Body of pancreas (tissue), 4 donors: ENCODE measurements around the gene UQCRC2. TPM values are rescaled to one million over a fixed set of nuclear protein-coding genes. Genes with fewer than 3 reads are reported as not detected.

Experiments
- ATAC-seq: fragments of 150-250 bp; one replicate; pipeline ENCODE4 v1.9.1; 2016
- DNase-seq, 4 donors: peaks; one replicate each; pipeline ENCODE4 v3.0.0-alpha.2; 2019
- H3K27ac ChIP-seq, 4 donors: fragments of 200-600 bp; sonication (generic); 1 replicate in 3 of 4; 2 replicates in 1 of 4; pipeline versions ENCODE4 v1.5.1 to v1.6.1; 2016 to 2019; ENCODE audit warnings: mild to moderate bottlenecking in 1 of 4, mixed read lengths in 1 of 4, moderate library complexity in 1 of 4
- H3K27me3 ChIP-seq, 2 donors: fragments of 200-600 bp; sonication (generic); one replicate each; pipeline ENCODE4 v1.6.0; 2016; ENCODE audit warnings: mild to moderate bottlenecking in 1 of 2
- H3K36me3 ChIP-seq, 2 donors: fragments of 200-600 bp; sonication (generic); replicated peaks in 1 of 2; 2 replicates each; pipeline ENCODE4 v1.5.1; 2016; ENCODE audit warnings: low read depth in 2 of 2; ENCODE audit not compliant: insufficient read depth in 1 of 2
- H3K4me1 ChIP-seq: fragments of 200-600 bp; sonication (generic); one replicate; pipeline ENCODE4 v1.6.0; 2016
- H3K4me3 ChIP-seq, 2 donors: fragments of 200-600 bp; sonication (generic); 1 replicate in 1 of 2; 2 replicates in 1 of 2; pipeline ENCODE4 v1.5.1; 2016 to 2019
- H3K9me3 ChIP-seq, 3 donors: fragments of 200-600 bp; sonication (generic); 1 replicate in 2 of 3; 2 replicates in 1 of 3; pipeline ENCODE4 v1.5.1; 2016
- POLR2A ChIP-seq, 3 donors: fragments of 450-650 bp; IDR thresholded peaks; one replicate each; pipeline ENCODE4 v1.6.1; 2016; ENCODE audit warnings: antibody characterized with exemption in 3 of 3, mild to moderate bottlenecking in 2 of 3
- WGBS, 2 donors: methylation state at CpG; one replicate each; pipeline ENCODE4 v1.1.5; 2017; 5-methylcytosine and 5-hydroxymethylcytosine counted together
- intact Hi-C: fragments of 100-400 bp; cut with DNase I; formaldehyde crosslinking; loops from one replicate; pipeline ENCODE4 v1.15.1; 2023
- total RNA-seq, 2 donors: library from RNA; depleted of rRNA; stranded (reverse); fragments of >200 nt; gene quantifications; one replicate each; pipeline ENCODE4 v1.1.0, GENCODE V29; 2016
- TF ChIP-seq, protein P1 (sequence below), 7 experiments: fragments of 450-650 bp in 4 of 7; fragments of 200-600 bp in 3 of 7; sonication (generic) in 3 of 7; IDR thresholded peaks; one replicate each; pipeline ENCODE4 v1.5.1; 2016 to 2019; ENCODE audit warnings: antibody characterized with exemption in 7 of 7

Gene UQCRC2
- total RNA-seq, 2 donors from 2014 or later, result 63.3 to 128 TPM

DNA sequence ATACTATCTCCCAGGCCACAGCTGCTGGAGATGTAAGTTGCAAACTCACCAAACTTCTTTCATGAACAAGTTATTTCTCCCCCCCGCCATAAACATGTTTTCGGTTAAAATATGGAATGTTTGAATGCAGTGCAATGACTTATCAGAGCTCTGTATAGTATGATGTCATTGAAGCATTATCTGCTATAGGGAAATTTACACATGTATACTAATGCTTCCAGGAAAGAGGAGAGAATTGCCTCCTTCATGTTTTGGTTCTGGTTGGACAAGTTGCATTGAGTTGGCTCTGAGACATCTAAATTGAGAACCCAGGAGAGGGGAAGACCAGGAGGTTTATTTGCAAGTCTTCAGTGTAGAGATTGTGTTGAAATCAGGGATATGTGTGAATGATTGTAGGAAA lies 20.8 kb downstream of the UQCRC2 start:
- DNase-seq, result no peak
- TF ChIP-seq, protein P1, sequence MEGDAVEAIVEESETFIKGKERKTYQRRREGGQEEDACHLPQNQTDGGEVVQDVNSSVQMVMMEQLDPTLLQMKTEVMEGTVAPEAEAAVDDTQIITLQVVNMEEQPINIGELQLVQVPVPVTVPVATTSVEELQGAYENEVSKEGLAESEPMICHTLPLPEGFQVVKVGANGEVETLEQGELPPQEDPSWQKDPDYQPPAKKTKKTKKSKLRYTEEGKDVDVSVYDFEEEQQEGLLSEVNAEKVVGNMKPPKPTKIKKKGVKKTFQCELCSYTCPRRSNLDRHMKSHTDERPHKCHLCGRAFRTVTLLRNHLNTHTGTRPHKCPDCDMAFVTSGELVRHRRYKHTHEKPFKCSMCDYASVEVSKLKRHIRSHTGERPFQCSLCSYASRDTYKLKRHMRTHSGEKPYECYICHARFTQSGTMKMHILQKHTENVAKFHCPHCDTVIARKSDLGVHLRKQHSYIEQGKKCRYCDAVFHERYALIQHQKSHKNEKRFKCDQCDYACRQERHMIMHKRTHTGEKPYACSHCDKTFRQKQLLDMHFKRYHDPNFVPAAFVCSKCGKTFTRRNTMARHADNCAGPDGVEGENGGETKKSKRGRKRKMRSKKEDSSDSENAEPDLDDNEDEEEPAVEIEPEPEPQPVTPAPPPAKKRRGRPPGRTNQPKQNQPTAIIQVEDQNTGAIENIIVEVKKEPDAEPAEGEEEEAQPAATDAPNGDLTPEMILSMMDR (IDR thresholded peaks at IDR 0.05), result no peak
- no peak for TF ChIP-seq POLR2A (IDR thresholded peaks at IDR 0.05)
- H3K27me3 ChIP-seq, result no peaks in the 10 kb centered on the region
- intact Hi-C loops, result no loop called here
- H3K36me3 ChIP-seq, result peaks cover 26 to 61% of the 10 kb centered on the region in 2 donors
- no peaks in the 10 kb centered on the region for H3K9me3 ChIP-seq
- 91 to 93% methylated on average over 2 of the region's 2 CpGs for WGBS, 2 donors
- no peak overlapping the region for H3K27ac ChIP-seq
- no peak for ATAC-seq
- H3K4me3 ChIP-seq, result no peak overlapping the region
- H3K4me1 ChIP-seq, result no peaks in the 10 kb centered on the region

DNA sequence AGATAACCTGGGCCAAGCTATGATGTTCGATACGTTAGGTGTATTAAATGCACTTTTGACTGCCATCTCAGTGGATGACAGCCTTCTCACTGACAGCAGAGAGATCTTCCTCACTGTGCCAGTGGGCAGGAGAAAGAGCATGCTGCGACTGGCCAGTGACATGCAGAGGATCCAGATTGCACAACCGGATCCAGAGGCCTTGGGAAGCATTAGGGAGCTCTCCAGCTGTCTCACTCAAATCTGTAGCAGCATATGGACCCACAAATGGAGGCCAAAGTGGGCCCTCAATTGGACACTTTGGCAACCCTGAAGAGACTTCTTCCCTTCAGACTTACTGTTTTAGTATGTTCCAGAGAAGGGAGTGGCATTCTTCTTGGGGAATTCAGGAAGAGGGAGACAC lies 26.9 kb downstream of the UQCRC2 start:
- Histone ChIP-seq H3K27me3 (no peaks in the 10 kb centered on the region), H3K4me1 (no peaks in the 10 kb centered on the region), H3K9me3 (no peaks in the 10 kb centered on the region), H3K4me3 (no peak overlapping the region), H3K27ac (no peak overlapping the region), H3K36me3 (peaks cover 9 to 63% of the 10 kb centered on the region in 2 donors)
- no peak for ATAC-seq
- WGBS, 2 donors, result 79 to 90% methylated on average over 4 of the region's 4 CpGs
- intact Hi-C loops, result no loop called here
- no peak for DNase-seq
- TF ChIP-seq POLR2A (IDR thresholded peaks at IDR 0.05), result no peak
- TF ChIP-seq, protein P1 (IDR thresholded peaks at IDR 0.05), result no peak

- Histone ChIP-seq H3K36me3 (peaks cover 5 to 46% of the 10 kb centered on the region in 2 donors), H3K4me3 (no peak overlapping the region), H3K9me3 (no peaks in the 10 kb centered on the region), H3K4me1 (peaks cover 9% of the 10 kb centered on the region), H3K27ac (no peak overlapping the region), H3K27me3 (no peaks in the 10 kb centered on the region)
- 94 to 96% methylated on average over 5 of the region's 5 CpGs for WGBS, 2 donors
- ATAC-seq, result no peak
- intact Hi-C loops, result no loop called here
- no peak for DNase-seq
- TF ChIP-seq POLR2A (IDR thresholded peaks at IDR 0.05), result no peak
- TF ChIP-seq, protein P1 (IDR thresholded peaks at IDR 0.05), result no peak
Observed at GRCh38 chr16:21982108-21982507, 28.9 kb downstream of the UQCRC2 start.

GRCh38 chr16:21984062-21984461 lies 30.9 kb downstream of the UQCRC2 start:
- Histone ChIP-seq H3K4me3 (no peak overlapping the region), H3K36me3 (peaks cover 3 to 36% of the 10 kb centered on the region in 2 donors), H3K9me3 (no peaks in the 10 kb centered on the region), H3K27ac (no peak overlapping the region), H3K4me1 (peaks cover 9% of the 10 kb centered on the region), H3K27me3 (no peaks in the 10 kb centered on the region)
- ATAC-seq (no peak), DNase-seq (no peak)
- 93 to 95% methylated on average over 3 of the region's 3 CpGs for WGBS, 2 donors
- intact Hi-C loops, result no loop called here
- no peak for TF ChIP-seq POLR2A (IDR thresholded peaks at IDR 0.05)
- TF ChIP-seq, protein P1 (IDR thresholded peaks at IDR 0.05), result no peak

DNA sequence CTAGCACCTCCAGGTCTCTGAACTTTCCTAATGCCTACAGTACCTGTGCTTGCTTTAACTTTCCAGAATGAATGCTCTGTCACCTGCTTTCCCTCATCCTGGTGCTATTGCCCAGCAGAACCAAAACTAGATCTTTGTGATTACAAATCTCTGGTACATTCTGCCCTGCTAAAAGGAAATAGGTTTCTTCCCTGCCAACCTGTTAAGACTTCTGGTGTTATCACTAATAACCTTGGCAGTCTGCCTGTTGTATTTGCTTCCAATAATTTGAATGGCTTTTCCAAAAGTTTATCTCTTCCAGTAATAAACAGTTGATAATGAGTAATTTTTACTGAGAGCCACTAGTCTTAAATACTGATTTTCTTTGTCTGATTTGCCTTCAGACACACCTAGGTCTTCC lies 32.4 kb downstream of the UQCRC2 start:
- ATAC-seq, result no peak
- intact Hi-C loops, result no loop called here
- peaks cover 0 to 23% of the 10 kb centered on the region in 2 donors for H3K36me3 ChIP-seq

More for the DNA sequence above, 32.4 kb downstream of the UQCRC2 start:
- Histone ChIP-seq H3K4me1 (peaks cover 9% of the 10 kb centered on the region), H3K27ac (peak overlapping the region in 1 of 4 donors; percentile 13), H3K4me3 (no peak overlapping the region), H3K27me3 (no peaks in the 10 kb centered on the region), H3K9me3 (no peaks in the 10 kb centered on the region)
- no peak for DNase-seq
- TF ChIP-seq, protein P1 (IDR thresholded peaks at IDR 0.05), result no peak
- no peak for TF ChIP-seq POLR2A (IDR thresholded peaks at IDR 0.05)
